T follicular helper cell (primary cell): ENCODE measurements around the gene CCDC107.

Experiments
- DNase-seq: peaks from one replicate; pipeline ENCODE4 v3.0.0-alpha.2; 2020; ENCODE audit warnings: low read depth

CCDC107 gene

DNA sequence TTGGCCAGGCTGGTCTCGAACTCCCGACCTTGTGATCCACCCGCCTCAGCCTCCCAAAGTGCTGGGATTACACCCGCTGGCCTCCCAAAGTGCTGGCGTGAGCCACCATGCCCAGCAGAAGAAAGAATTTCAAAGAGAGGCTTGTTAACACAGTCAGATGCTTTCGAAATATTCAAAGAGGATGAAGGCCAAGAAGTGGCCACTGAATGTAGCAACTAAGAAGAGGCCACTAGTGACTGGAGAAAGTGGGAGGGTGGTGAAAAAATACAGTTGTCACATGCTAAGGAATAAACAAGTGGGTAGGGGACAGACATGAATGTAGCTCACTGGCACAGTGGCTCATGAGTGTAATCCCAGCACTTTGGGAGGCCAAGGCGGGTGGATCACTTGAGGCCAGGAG is 44.6 kb downstream of the CCDC107 start:
- DNase-seq = no peak

DNA sequence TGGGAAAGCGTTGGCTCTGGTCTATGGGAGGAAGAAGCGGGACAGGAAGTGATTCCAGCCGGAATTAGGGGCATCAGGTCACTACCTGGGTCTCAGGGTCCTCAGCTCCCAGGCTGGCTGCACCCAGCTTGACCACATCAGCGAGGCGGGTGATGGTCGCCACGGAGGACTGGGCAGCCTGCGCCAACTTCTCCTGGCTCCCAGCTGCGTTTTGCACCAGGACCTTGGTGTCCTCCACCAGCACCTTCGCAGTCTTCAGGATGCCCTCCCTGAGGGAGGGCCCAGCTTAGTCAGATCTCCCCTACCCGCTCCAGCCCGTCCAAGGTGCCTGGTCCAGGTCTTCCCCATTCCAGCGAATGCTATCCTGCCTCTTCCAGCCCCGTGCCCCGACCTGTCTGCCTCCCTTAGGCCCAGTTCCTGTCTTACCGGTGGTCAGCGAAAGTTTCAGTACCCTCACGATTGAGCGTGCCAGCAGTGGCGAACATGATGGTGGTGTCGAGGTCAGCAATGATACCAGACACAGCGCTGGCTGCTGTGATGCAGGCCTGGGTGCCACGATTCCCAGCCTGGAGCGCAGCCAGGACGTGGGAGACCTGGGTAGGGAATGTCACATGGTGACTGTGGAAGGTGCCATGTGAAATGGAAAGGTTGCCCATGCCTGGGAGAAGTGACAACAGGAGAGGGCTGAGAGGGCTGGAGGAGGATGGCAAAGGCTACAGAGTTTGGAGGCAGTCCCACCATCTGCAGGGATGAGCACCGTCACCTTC is 46.0 kb downstream of the CCDC107 start:
- DNase-seq = no peak

DNA sequence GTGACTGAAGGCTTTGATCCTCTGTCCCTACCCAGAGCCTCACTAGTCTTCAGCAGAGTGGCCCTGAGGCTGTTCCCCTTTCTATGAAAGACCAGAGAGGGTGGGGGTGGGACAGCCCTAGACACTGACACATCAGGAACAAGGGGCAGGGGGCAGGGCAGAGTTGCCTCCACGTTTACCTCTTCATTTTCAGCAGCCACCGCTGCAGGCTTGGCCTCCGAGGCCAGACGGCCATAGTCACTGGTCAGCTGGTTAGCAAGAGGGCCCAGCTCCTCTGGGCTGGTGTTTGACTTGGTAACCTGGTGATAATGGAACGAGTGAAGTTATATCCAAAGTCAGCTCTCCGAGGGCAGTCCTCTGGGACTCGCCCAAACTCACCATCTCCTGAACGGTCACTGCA is 47.3 kb downstream of the CCDC107 start:
- DNase-seq = no peak

DNA sequence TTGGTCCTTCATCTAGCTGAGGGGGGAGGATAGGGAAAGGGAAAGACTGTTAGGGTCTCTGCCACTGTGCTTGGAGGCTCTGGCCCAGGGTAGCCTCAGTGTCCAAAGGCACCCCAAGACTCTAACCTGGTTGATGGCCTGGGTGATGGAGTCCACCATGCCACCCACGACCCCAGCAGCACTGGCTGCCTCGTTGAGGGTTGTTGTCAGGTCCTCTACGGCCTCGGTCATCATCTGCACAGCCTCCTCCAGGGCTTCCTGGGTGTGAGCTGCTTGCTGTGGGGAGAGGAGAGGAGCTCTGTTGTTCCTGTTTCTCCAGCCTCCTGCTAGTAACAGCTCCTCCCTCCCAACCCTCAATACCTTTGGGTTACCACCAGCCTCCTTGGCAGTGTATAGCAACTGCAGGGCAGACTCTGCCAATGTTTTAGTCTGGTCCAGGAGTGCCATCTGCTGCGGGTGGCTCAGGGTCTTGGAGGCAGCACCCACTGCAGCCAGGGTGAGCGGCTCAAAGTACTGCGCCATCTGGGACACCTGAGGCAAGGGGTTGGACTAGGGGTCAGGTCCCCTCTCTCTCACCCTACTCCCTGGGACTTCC is 47.8 kb downstream of the CCDC107 start:
- no peak for DNase-seq

DNA sequence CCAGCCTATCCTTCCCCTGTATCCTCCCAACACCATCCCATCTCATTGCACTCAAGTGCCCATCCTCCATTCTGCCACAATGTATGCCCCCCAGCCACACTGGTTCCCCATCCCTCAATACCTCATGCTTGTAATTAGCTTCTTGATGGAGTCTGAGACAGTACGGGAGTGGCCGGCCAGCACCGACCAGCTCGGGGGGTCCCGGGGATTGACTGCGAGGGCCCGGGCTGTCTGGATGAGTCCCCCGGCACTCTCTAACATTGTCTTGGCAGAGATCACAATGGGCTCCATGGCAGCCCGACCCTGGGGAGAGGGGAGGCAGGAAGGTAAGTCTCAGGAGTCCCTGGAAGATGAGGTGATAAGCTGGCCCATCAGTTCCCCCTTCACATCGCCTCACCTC is 48.9 kb downstream of the CCDC107 start:
- DNase-seq = no peak

DNA sequence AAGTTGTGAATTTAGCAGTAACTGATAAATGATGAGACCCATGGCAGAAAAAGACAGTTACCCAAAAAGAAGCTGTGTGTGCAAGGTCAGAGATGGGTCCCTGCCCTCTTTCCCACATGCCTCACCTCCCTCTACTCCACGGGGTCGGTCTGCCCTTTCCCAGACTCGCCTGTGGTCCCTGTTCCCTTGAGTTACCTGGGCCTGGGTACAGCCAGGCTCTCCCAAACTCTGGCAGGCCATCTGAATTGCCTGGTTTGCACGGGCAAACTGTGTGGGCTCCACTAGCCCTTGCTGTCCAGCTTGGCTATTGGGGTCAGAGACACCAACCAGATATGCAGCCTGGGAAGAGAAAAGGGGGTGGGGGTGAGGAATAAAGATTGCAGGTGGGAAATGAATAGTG is 50.1 kb downstream of the CCDC107 start:
- no peak for DNase-seq

DNA sequence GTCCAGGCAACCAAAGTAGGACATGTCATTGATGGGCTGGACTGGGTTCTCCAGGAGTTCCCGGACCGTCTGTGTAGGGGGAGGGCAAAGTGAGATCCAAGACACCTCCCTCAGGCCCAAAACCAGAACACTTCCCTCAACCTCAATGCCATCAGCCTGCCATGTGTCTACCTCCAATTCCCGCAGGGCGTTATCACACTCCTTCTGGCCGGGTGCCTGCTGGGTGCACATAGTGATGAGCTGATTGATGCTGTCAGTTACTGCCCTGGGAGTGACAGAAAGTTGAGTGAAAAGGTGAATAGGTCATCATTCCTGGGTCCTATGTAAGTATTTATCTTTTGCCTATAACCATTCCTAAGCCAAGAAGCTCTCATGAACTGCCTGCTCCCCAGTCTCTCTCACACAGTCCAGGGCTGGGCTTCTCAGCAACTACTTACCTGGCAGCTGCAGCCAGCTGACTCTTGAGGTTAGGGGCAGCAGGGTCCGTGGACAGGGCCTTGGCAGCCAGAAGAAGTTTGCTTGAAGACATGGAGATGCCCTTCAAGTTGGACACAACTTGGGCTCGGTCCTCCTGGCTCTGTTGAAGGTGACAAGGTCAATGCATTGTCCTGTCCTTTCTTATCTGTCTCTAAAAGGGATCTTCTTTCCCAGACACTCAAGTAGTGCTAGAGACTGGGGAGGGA is 52.9 kb downstream of the CCDC107 start:
- DNase-seq = no peak
